ENCODE measurements around the gene FLOT1.
A peak's percentile ranks its signal among the peaks of the same experiment; 100 is the strongest.

FLOT1 gene

GRCh38 chr6:30744054-30744805 is 1.7 kb upstream of the FLOT1 start, which contains the start of gene IER3 (continued):
- TF ChIP-seq ZNF26 (tag by site-specific recombination; IDR thresholded peaks at IDR 0.05) (no peak), ZNF488 (tag by site-specific recombination; IDR thresholded peaks at IDR 0.05) (no peak), TSHZ1 (tag by site-specific recombination; IDR thresholded peaks at IDR 0.05; ENCODE audit: borderline replicate concordance) (no peak; the same call in 1 of the 2 replicates), PRDM4 (tag by site-specific recombination; IDR thresholded peaks at IDR 0.05) (0 out of 2 replicates have a peak, but pooled peaks have one; percentile 19), KLF1 (tag by site-specific recombination; IDR thresholded peaks at IDR 0.05) (peak; percentile 58), BCL11A (tag by site-specific recombination; IDR thresholded peaks at IDR 0.05; ENCODE audit: low read depth) (peak; percentile 72), ZNF221 (tag by site-specific recombination; IDR thresholded peaks at IDR 0.05; ENCODE audit: borderline replicate concordance) (no peak), HOXC10 (CRISPR knock-in tag; IDR thresholded peaks at IDR 0.05) (0 out of 2 replicates have a peak, but pooled peaks have one; percentile 93), ZNF2 (tag by site-specific recombination; IDR thresholded peaks at IDR 0.05) (peak; percentile 95; the same call in 1 of the 2 replicates), ZSCAN23 (tag by site-specific recombination; IDR thresholded peaks at IDR 0.05) (peak; percentile 59; the same call in 1 of the 2 replicates), ZNF18 (tag by site-specific recombination; IDR thresholded peaks at IDR 0.05) (no peak), ZNF184 (tag by site-specific recombination; IDR thresholded peaks at IDR 0.05) (0 out of 2 replicates have a peak, but pooled peaks have one; percentile 33), ZNF549 (tag by site-specific recombination; IDR thresholded peaks at IDR 0.05) (no peak), ZNF473 (tag by site-specific recombination; IDR thresholded peaks at IDR 0.05) (no peak), MZF1 (tag by site-specific recombination; IDR thresholded peaks at IDR 0.05; ENCODE audit: borderline replicate concordance) (no peak), ZSCAN16 (tag by site-specific recombination; IDR thresholded peaks at IDR 0.05) (no peak), PRDM2 (tag by site-specific recombination; IDR thresholded peaks at IDR 0.05; ENCODE audit: borderline replicate concordance) (no peak), ZNF112 (tag by site-specific recombination; IDR thresholded peaks at IDR 0.05) (no peak), SP7 (tag by site-specific recombination; IDR thresholded peaks at IDR 0.05) (peak; percentile 78), ZNF155 (tag by site-specific recombination; IDR thresholded peaks at IDR 0.05) (no peak), ZNF585B (tag by site-specific recombination; IDR thresholded peaks at IDR 0.05) (no peak), ZNF776 (tag by site-specific recombination; IDR thresholded peaks at IDR 0.05; ENCODE audit: borderline replicate concordance) (no peak), ZNF548 (tag by site-specific recombination; IDR thresholded peaks at IDR 0.05) (no peak)
